MG63 (cell line): ENCODE results near the gene TMEM248. TPM values are rescaled to one million over a fixed set of nuclear protein-coding genes. Genes with fewer than 3 reads are reported as not detected.
"Not testable (repeated sequence)": the region's sequence is repeated elsewhere in the genome, so short reads cannot be mapped to it uniquely, and the experiment has no call there.

Source experiments
- DNase-seq: peaks from one replicate; pipeline ENCODE4 v3.0.0-alpha.2; 2020
- H3K27me3 ChIP-seq: fragments of 250-450 bp; sonication (Bioruptor Pico); 2 replicates; pipeline ENCODE4 v1.5.1; 2020; ENCODE audit warnings: mild to moderate bottlenecking, moderate library complexity
- H3K36me3 ChIP-seq: fragments of 250-450 bp; sonication (Bioruptor Pico); 2 replicates; pipeline ENCODE4 v1.5.1; 2020; ENCODE audit warnings: mild to moderate bottlenecking, moderate library complexity
- H3K4me3 ChIP-seq: fragments of 250-450 bp; sonication (Bioruptor Pico); 2 replicates; pipeline ENCODE4 v1.5.1; 2020; ENCODE audit warnings: mild to moderate bottlenecking, moderate library complexity
- H3K9me3 ChIP-seq: fragments of 250-450 bp; sonication (Bioruptor Pico); 2 replicates; pipeline ENCODE4 v1.5.1; 2020; ENCODE audit warnings: mild to moderate bottlenecking, moderate library complexity
- total RNA-seq: library from RNA; depleted of rRNA; stranded (reverse); fragments of >200 nt; shearing (Covaris generic); gene quantifications from 2 replicates; pipeline ENCODE4 v1.2.3, GENCODE V29; 2014; ENCODE audit warnings: low replicate concordance

TMEM248 gene
- total RNA-seq, 1 experiment from 2014 or later, result 55.4 TPM

DNA sequence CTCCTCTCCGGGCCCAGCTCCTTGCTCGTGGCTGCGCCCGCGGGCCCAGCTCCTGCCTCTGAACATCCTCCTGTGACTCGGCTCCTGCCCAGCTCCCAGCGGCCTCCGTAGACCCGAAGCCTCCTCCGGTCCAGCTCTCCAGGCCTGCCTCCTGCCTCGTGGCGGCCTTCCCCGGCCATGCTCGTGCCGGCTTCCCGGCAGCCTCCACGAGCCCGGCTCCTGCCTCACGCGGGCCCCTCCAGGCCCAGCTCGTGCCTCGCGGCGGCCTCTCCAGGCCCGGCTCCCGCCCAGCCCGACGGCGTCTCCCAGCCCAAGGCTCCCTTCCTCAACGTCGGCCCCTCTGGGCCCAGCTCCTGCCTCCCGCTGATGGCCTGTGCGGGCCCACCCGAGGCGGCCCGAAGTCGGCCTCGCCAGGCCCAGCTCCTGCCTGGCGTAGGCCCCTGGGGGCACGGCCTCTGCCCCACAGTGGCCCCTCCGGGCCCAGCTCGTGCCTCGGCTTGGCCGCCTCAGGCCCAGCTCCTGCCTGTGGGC lies 16.9 kb upstream of the TMEM248 start:
- Histone ChIP-seq H3K27me3 (no peaks in the 10 kb centered on the region), H3K36me3 (no peaks in the 10 kb centered on the region), H3K4me3 (no peak overlapping the region), H3K9me3 (no peaks in the 10 kb centered on the region)
- no peak for DNase-seq

DNA sequence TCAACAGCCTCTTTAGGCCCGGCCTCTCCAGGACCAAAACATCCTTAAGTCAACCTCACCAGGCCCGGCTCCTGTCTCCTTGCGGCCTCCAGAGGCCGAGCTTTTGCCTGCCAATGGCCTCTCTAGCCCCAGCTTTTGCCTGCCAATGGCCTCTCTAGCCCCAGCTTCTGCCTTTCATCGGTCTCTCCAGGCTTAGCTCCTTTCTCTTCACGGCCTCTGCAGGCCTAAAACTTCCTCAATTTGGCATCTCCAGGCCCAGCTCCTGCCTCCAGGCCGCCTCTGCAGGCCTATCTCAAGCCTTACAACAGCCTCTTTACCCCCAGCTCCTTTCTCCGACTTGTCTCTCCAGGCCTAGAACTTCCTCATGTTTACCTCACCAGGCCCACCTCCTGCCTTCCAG lies 15.7 kb upstream of the TMEM248 start:
- Histone ChIP-seq H3K27me3 (no peaks in the 10 kb centered on the region), H3K9me3 (no peaks in the 10 kb centered on the region), H3K4me3 (no peak overlapping the region), H3K36me3 (no peaks in the 10 kb centered on the region)
- no peak for DNase-seq

DNA sequence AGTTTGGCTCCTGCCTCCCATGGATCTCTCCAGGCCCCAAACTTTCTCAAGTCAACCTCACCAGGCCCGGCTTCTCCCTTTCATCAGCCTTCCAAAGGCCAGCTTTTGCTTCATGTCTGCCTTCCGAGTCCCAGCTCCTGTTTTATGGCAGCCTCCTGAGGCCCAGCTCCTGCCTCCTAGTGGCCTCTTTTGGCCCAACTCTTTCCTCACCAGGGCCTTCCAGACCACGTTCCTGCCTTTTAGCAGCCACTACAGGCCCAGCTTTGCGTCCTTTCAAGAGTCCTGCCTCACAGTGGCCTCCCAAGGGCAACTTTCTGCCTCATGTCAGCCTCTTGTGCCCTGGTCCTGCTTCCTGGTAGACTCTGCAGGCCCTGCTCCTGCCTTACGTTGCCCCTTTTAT lies 15.3 kb upstream of the TMEM248 start:
- Histone ChIP-seq H3K27me3 (no peaks in the 10 kb centered on the region), H3K9me3 (no peaks in the 10 kb centered on the region), H3K36me3 (no peaks in the 10 kb centered on the region), H3K4me3 (no peak overlapping the region)
- no peak for DNase-seq

DNA sequence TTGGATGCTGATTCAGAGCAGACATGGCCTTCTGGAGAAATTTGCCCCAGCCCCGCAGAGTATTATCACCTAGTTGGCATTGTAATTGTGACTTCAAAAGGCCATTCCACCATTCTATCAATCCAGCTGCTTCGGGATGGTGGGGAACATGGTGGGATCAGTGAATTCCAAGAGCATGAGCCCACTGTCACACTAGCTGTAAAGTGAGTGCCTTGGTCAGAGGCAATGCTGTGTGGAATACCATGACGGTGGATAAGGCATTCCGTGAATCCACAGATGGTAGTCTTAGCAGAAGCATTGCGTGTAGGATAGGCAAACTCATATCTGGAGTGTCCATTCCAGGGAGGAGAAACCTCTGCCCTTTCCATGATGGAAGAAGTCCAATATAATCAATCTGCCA lies 13.3 kb upstream of the TMEM248 start:
- DNase-seq, result no peak
- Histone ChIP-seq H3K9me3 (no peaks in the 10 kb centered on the region), H3K36me3 (no peaks in the 10 kb centered on the region)

DNA sequence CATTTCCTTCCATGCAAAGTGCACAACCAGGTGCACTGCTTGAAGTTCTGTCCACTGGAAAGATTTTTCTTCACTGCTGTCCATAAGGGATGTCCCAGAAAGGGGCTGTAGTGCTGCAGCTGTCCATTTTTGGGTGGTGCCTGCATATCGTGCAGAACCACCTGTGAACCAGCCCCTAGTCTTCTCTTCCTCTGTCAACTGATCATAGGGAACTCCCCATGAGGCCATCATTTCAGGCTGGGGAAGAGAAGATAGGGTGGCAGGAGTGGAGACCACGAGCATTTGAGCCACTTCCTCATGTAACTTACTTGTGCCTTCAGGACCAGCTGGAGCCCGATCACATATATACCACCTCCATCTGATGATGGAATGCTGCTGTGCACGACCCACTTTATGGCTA lies 12.4 kb upstream of the TMEM248 start:
- H3K4me3 ChIP-seq, DNase-seq, H3K9me3 ChIP-seq, H3K27me3 ChIP-seq, H3K36me3 ChIP-seq: not testable (repeated sequence)

More for the DNA sequence above, 13.3 kb upstream of the TMEM248 start:
- no peak overlapping the region for H3K4me3 ChIP-seq
- H3K27me3 ChIP-seq, result no peaks in the 10 kb centered on the region

DNA sequence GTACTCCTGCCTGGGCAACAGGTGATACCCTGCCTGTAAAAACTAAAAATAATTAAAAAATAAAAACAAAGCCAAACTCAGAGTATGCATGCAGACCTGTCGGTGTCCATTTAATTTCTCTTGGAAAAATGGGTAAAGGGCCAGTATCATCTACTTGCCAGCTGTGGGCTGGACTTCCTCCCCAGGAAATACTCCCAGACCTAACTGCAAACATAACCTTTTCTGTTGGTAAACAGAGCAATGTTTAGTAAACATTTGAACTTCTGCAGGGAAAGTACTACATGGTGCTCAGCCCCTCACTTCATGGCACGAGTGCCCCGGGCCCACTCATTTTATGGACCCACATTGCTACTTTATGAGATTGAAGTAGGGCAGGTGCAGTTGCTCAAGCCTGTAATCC lies 10.2 kb upstream of the TMEM248 start:
- no peak overlapping the region for H3K4me3 ChIP-seq
- H3K36me3 ChIP-seq, result no peaks in the 10 kb centered on the region
- no peak for DNase-seq
- H3K9me3 ChIP-seq, result no peaks in the 10 kb centered on the region
- H3K27me3 ChIP-seq, result no peaks in the 10 kb centered on the region

DNA sequence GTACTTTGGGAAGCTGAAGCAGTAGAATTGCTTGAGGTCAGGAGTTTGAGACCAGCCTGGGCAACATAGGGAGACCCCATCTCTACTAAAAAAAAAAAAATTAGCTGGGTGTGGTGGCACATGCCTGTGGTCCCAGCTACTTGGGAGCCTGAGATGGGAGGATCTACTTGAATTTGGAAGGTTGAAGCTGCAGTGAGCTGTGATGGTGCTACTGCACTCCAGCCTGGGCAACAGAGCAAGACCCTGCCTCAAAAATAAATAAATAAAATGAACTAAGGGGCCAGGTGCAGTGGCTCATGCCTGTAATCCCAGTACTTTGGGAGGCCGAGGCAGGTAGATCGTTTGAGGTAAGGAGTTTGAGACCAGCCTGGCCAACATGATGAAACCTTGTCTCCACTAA lies 9.8 kb upstream of the TMEM248 start:
- not testable (repeated sequence) for H3K4me3 ChIP-seq, DNase-seq, H3K27me3 ChIP-seq, H3K9me3 ChIP-seq, H3K36me3 ChIP-seq

DNA sequence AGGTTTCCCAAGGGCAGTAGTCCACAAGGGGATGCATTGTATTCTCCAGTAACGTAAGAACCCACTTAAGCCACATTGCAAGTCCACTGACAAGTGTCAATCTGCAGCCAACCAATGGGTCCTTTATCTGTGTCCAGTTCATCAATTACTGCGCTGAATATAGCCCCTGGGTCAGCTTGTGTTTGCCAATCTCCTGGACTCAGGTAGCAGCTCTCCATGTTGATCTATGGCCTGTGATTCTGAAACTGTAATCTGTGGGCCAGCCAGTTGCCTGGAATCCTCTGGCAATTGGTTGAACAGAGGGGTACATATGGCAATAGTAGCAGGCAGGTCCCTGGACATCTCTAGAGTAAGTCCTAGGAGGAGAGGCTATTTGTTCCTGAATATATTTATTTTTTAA lies 8.8 kb upstream of the TMEM248 start:
- Histone ChIP-seq H3K9me3 (no peaks in the 10 kb centered on the region), H3K27me3 (no peaks in the 10 kb centered on the region), H3K4me3 (no peak overlapping the region), H3K36me3 (no peaks in the 10 kb centered on the region)
- no peak for DNase-seq

DNA sequence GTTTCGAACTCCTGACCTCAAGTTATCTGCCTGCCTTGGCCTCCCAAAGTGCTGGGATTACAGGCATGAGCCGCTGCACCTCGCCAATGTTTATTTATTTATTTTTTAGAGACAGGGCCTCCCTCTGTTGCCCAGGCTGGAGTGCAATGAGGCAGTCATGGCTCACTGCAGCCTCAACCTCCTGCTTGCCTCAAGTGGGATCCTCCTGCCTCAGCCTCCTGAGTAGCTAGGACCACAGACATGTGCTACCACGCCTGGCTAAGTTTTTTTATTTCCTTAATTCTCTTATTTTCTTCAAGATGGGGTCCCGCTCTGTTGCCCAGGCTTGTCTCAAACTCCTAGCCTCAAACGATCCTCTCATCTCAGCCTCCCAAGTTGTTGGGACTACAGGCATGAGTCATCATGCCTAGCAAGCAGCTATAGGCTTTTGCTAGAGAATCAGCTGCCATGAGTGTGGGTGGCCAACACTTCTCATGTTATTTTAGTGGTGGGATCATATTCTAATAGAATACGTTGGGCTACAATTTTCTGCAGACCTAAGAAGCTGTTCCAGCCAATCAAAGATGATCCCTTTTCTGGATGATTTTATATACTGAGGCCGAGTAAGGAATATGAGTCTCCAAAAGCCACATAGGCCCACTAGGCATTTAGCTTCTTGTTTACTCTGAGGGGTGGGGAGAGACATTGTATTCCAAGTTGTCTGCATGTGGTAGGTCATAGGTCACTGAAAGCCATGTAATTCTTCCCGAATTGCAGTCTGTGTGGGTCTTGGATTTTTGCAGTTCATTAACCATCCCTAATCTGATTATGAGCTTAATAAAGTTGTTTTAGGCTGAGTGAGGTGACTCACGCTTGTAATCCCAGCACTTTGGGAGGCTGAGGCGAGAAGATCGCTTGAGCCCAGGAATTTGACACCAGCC lies 7.6 kb upstream of the TMEM248 start:
- Histone ChIP-seq H3K4me3 (no peak overlapping the region), H3K9me3 (no peaks in the 10 kb centered on the region), H3K36me3 (no peaks in the 10 kb centered on the region), H3K27me3 (no peaks in the 10 kb centered on the region)
- DNase-seq, result no peak

DNA sequence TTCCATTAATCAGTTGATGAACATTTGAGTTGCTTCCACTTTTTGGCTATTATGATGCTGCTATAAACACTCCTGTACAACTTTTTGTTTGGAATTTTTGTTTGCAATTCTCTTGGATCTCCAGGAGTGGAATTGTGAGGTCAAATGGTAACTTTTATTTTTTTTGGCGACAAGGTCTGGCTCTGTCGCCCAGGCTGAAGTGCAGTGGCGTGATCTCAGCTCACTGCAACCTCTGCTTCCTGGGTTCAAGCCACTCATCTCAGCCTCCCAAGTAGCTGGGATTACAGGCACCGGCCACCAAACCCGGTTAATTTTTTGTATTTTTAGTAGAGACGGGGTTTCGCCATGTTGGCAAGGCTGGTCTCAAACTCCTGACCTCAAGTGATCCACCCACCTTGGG lies 3.1 kb upstream of the TMEM248 start:
- not testable (repeated sequence) for H3K9me3 ChIP-seq, H3K27me3 ChIP-seq, H3K36me3 ChIP-seq, H3K4me3 ChIP-seq, DNase-seq

DNA sequence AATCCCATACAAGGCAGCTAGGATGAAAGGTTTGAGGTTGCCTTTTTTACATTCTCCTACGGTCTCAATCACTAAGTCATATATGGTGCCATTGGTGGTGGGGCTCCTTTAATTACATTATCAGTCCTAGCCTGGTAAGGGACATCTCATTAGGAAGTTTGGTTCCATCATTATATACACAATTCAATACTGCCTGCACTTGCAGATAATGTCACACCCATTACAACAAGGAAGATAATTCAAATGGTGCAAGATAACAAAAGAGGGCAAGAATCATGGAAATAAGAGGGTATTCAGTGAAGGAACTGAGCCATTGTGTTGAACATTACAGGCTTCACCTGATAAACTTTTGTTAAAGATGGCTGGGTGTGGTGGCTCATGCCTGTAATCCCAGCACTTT lies 1.7 kb upstream of the TMEM248 start:
- Histone ChIP-seq H3K4me3 (no peak overlapping the region), H3K27me3 (no peaks in the 10 kb centered on the region), H3K9me3 (no peaks in the 10 kb centered on the region), H3K36me3 (peaks cover 2% of the 10 kb centered on the region; the same call in 1 of the 2 replicates)
- no peak for DNase-seq

DNA sequence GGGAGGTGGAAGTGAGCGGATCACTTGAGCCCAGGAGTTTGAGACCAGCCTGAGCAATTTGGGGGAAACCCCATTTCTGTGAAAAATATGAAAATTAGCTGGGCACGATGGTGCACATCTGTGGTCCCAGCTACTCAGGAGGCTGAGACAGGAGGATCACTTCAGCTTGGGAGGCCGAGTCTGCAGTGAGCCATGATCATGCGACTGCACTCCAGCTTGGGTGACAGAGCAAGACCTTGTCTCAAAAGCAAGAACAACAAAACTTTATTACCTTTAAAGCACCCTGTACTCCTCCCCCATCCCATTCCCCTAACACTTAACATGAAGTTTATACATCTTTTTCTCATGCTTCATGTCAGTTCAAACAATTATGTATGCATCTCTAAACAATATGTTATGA lies 1.3 kb upstream of the TMEM248 start:
- DNase-seq, result no peak
- Histone ChIP-seq H3K27me3 (no peaks in the 10 kb centered on the region), H3K36me3 (peaks cover 2% of the 10 kb centered on the region; the same call in 1 of the 2 replicates), H3K9me3 (no peaks in the 10 kb centered on the region), H3K4me3 (no peak overlapping the region)

DNA sequence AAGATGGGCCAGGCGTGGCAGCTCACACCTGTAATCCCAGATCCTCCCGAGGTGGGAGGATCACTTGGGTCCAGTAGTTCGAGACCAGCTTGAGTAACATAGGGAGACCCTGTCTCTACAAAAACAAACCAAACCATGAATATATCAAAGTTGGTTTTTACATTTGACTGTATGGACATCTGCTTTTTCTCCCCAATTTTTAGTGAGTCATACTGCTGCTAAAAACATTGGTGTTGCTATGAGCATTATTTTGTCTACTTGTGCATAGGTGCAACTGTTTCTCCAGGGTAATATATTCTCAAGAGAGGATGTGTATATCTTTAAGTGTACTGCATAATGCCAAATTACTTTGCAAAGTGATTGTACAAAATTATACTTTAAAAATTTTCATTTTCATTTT lies 769 bp upstream of the TMEM248 start:
- Histone ChIP-seq H3K27me3 (no peaks in the 10 kb centered on the region), H3K9me3 (no peaks in the 10 kb centered on the region), H3K4me3 (peak overlapping the region; percentile 76), H3K36me3 (peaks cover 2% of the 10 kb centered on the region; the same call in 1 of the 2 replicates)
- DNase-seq, result no peak

DNA sequence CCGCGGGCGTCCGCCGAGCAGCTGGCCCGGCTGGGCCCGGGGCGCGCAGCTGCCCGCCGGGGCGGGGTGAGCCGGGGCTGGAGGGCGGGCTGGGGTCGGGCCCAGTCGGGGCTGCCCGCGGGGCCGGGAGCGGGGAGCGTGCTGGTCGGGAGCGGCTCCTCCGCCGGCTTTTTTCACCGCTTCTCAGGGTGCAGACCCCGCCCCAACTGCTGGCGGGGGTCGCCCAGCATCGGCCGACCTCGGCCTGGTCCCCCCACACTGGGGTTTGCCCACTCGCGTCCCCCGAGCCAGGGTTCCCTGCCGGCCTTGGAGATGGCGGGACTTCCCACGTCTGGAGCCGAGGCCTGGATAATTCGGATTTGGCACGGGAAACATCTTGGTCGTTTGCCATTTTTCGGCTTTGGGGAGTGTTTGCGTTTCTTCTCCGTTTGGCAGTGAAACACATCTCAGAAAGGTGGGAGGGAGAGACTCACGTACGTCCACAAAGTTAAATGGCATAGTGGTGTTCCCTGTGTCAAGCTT lies 432 bp downstream of the TMEM248 start:
- H3K9me3 ChIP-seq, result no peaks in the 10 kb centered on the region
- peak; percentile 44 for DNase-seq
- peak overlapping the region; percentile 76 for H3K4me3 ChIP-seq
- peaks cover 2% of the 10 kb centered on the region; the same call in 1 of the 2 replicates for H3K36me3 ChIP-seq
- no peaks in the 10 kb centered on the region for H3K27me3 ChIP-seq

DNA sequence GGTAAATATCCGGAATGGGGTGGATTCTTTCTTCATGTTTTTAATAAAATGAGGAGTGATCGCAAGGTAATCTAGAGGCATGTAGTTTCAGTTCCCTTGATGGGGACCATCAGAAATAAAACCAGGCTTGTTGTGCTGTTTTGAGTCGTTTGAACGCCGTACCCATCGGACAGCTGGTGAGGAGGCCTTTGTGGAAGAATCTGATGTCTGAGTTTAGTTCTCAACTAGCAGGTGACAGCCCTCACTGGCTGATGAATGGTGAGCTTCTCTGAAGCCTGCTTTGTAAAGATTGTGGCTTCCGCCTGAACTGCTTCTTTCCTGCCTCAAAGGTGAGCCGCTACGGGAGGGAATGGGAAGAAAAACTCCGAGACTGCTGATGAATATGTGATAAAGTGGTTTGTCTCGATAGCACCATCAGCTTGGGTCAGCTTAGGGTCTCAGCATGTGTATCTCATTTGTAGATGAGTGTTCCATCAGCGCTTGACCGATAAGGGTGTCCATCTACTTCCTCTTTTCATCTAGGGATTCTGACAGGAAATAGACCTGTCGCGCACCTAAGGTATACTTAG lies 977 bp downstream of the TMEM248 start:
- no peak for DNase-seq
- Histone ChIP-seq H3K4me3 (peak overlapping the region; percentile 76), H3K36me3 (peaks cover 2% of the 10 kb centered on the region; the same call in 1 of the 2 replicates), H3K27me3 (no peaks in the 10 kb centered on the region), H3K9me3 (no peaks in the 10 kb centered on the region)

DNA sequence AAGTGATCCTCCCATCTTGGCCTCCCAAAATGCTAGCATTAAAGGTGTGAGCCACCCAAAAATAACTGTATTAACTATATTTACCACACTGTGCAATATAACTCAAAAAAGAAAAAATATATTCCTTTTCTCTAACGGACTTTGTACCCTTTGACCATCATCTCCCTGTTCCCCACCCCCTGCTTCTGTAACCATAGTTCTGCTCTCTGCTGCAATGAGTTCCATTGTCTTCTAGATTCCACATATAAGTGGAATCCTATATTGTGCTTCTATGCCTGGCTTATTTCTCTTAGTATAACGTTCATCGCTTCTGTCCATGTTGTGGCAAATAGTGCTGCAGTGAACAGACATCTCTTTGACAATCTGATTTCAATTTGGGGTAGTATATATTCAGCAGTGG lies 4.2 kb downstream of the TMEM248 start:
- peaks cover 5% of the 10 kb centered on the region for H3K36me3 ChIP-seq
- no peak for DNase-seq
- H3K27me3 ChIP-seq, result no peaks in the 10 kb centered on the region

DNA sequence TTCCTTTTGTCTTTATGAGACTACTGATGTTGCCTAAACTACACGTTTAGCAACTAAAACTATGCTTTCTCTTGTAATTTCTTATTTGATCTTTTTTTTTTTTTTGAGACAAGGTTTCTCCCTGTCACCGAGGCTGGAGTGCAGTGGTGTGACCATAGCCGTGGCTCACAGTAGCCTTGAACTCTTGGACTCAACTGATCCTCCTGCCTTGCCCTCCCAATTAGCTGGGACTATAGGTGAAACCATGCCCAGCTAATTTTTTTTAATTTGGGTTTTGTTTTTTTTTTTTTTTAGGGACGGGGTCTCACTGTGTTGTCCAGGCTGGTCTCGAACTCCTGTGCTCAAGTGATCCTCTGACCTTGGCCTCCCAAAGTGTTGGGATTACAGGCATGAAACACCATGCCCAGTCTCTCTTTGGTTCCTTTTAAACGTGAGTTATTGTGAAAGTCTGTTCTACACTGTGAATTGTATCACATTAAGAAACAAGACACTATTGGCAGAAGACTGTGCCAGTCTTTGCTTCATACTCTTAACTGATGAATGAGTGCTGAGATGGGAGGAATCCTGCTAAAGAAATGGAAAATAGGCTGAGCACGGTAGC lies 6.4 kb downstream of the TMEM248 start:
- Histone ChIP-seq H3K36me3 (peaks cover 7% of the 10 kb centered on the region), H3K4me3 (no peak overlapping the region), H3K9me3 (no peaks in the 10 kb centered on the region), H3K27me3 (no peaks in the 10 kb centered on the region)
- no peak for DNase-seq

More for the DNA sequence above, 4.2 kb downstream of the TMEM248 start:
- Histone ChIP-seq H3K9me3 (no peaks in the 10 kb centered on the region), H3K4me3 (no peak overlapping the region)
